IPS-NIHi7 (cell line): ENCODE data around the gene IMMP2L.
"Not testable (repeated sequence)": the region's sequence is repeated elsewhere in the genome, so short reads cannot be mapped to it uniquely, and the experiment has no call there.

Experiments used
- DNase-seq: peaks from one replicate; pipeline ENCODE4 v3.0.0; 2012; ENCODE audit warnings: mixed read lengths; ENCODE audit errors: extremely low spot score

IMMP2L gene

DNA sequence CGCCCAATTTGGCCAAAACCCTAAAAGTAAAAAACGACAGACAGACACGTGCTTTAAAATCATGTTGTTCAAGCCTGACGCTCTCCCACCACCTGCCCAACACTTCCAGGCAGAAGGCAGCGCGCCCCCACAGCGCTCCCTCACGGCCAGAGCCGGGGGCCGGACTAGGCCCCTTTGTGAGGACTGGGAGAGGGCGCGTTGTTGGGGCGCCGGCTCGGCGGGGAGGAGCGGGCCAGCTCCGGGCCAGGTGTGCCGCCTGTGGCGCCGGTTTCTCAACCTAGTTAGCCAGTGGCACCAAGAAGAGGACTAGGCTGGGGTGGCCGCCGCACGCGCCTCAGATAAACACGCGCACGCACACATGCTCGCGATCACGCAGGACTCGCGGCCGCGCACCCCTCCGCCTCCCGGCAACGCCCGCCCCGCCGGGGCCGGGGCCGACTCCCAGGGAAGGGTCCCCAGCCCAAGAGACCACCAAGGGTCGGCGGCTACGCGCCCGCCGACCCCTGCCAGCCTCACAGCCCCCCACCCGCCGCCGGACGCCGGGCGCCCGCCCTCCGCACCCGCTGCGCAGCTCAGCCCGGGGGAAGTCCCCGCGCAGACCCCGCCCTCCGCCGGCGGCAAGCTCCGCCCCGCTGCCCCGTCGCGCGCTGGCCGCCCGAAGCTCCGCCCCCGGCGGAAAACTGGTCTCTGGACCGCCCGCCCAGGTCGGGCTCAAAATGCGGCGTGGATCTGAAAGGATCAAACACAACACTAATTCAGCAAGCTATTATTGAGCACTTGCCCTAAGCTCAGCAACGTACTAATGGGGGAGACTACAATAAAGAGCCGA is at the start of gene IMMP2L:
Gene IMMP2L, minus strand, starts transcription at position 589 of the 829 bp plus-strand sequence.
- peak; percentile 97 for DNase-seq

DNA sequence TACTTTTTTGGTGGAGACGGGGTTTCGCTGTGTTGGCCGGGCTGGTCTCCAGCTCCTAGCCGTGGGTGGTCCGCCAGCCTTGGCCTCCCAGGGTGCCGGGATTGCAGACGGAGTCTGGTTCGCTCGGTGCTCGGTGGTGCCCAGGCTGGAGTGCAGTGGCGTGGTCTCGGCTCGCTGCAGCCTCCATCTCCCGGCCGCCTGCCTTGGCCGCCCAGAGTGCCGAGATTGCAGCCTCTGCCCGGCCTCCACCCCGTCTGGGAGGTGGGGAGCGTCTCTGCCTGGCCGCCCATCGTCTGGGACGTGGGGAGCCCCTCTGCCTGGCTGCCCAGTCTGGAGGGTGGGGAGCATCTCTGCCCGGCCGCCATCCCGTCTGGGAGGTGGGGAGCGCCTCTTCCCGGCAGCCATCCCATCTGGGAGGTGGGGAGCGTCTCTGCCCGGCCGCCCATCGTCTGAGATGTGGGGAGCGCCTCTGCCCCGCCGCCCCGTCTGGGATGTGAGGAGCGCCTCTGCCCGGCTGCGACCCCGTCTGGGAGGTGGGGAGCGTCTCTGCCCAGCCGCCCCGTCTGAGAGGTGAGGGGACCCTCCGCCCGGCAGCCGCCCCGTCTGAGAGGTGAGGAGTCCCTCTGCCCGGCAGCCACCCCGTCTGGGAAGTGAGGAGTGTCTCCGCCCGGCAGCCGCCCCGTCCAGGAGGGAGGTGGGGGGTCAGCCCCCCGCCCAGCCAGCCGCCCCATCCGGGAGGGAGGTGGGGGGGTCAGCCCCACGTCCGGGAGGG is 47.4 kb upstream of the IMMP2L start:
- DNase-seq, result not testable (repeated sequence)

DNA sequence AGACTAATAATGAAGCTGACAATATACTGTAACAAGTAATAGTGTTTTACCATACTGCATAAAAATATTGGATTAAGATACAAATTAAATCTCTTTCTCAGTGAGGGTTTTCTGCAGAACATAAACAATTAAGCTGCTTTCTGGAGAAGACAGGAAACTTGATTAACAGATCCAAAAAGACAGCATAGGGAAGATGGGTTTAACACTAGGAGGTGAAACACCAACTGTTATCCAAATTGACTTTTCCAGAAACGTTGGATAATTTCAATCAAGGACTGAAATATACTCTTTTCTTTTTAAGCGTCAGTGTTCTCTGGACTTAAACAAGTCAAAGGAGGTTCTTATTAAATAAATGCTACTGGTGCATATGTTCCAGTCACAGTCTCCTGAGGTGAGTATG is 45.3 kb upstream of the IMMP2L start:
- no peak for DNase-seq

DNA sequence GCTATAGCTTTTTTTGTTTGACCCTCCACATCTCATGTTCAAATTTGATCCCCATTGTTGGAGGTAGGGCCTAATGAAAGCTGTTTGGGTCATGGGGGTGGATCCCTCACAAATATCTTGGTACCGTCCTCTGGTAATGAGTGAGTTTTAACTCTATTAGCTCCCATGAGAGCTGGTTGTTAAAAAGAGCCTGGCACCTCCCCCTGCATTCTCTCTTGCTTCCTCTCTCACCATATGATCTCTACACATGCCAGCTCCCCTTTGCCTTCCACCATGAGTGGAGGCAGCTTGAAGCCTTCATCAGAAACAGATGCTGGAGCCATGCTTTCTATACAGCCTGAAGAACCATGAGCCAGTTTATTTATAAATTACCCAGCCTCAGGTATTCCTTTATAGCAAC is 43.0 kb upstream of the IMMP2L start:
- DNase-seq, result no peak

DNA sequence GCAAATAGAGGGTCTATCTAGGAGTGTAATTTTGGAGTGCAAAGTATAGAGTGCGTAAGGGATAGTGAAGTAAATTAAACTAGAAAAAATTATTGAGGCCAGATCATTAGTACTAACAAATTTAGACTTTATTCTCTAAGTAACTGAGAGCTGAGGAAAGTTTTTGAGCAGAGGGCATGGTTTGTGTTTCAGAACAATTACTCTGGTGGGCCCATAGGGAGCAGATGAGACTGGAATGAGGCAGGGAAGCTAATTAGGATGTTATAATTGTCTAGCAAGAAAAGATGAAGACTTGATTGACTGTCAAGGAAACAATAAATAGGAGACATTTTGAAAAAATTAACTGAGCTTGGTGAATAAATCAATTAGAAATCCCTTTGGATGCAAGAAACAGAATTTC is 37.8 kb upstream of the IMMP2L start:
- no peak for DNase-seq

DNA sequence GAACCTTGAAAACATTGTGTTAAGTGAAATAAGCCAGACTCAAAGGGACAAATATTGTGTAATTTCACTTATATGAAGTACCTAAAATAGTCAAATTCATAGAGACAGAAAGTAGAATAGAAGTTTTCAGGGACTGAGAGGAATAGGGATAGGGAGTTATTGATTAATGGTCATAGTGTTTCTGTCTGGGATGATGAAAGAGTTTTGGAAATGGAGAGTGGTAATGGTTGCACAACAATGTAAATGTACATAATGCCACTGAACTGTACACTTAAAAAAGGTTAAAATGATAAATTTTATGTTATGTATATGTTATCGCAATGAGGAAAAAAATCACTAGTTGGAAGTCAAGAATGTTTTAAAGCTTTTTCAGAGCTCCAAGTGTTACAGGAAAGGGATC is 33.5 kb upstream of the IMMP2L start:
- no peak for DNase-seq

DNA sequence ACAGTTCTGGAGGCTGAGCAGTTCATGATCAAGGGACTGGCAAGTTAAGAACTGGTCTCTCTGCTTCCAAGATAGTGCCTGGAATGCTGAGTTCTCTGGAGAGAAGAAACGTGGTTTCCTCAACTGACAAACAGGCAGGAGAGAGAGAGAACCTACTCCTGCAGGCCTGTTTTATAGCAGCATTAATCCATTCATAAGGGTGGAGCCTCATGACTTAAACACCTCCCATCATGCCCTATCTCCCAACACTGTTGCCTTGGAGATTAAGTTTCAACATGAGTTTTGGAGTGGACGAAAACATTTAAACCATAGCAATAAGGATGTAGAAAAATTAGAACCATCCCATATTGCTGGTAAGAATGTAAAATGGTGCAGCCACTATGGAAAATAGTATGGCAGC is 32.3 kb upstream of the IMMP2L start:
- DNase-seq, result no peak

DNA sequence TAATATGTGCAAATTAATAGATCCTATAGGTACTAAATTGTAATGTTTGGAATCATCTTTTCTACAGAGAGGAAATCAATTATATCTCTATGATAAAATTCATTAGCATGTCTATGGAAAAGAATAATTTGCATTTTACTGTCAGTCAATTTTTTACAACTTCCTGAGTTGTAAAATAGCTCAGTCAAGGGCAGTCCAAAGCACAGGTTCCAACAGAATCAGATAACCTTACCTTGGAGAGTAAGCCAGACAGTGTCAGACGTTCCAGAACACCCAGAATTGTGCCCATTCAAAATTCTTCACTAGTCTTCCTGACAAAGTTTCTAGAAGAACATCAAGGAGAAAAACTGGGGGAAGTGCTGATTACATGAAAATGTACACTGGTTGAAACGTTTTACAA is 31.1 kb upstream of the IMMP2L start:
- DNase-seq, result no peak

DNA sequence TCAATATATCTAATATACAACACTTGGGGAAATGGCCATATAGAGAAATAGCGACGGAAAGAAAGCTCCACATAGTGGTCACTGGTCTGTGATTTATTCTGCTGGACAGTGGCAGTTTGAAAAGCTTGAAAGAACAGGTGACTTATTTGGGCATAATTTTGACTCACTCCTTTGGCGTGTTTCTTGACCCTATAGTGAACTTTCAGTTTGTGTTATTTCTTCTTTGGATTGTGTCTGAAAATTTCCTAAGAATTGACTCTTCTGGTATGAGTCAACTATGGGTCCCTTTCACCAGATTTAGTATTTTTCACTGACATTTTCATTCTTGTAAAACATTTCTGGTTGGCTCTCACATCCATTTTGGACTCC is 25.8 kb upstream of the IMMP2L start:
- no peak for DNase-seq

DNA sequence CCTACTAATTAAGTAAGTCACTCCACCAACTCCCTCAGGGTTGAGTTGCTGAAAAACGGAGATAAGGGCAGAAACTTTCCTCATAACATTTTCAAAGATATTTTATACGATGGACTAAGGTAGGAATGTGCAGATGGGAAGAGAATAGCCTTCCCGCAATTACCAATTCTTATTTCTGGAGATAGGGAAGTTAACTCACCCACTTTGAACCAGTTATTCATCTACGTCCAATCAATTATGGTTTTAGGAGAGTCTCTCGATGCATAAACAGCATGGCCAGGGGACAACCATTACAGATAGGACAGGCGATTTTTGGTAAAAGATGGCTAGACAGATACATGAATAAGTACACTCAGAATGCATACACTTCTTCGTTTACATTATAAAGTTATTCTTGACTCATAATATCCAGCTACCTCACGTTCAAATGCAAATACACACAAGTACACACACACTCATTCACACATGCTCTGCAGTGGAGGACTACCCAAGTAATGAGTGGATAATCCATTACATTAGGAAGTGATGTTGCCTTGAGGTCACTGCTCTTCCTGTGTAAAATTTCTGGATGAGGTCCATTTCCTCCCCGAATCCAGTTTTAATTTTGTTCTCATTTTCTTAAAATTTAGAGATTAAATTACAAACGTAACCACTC is 25.2 kb upstream of the IMMP2L start:
- DNase-seq, result no peak

DNA sequence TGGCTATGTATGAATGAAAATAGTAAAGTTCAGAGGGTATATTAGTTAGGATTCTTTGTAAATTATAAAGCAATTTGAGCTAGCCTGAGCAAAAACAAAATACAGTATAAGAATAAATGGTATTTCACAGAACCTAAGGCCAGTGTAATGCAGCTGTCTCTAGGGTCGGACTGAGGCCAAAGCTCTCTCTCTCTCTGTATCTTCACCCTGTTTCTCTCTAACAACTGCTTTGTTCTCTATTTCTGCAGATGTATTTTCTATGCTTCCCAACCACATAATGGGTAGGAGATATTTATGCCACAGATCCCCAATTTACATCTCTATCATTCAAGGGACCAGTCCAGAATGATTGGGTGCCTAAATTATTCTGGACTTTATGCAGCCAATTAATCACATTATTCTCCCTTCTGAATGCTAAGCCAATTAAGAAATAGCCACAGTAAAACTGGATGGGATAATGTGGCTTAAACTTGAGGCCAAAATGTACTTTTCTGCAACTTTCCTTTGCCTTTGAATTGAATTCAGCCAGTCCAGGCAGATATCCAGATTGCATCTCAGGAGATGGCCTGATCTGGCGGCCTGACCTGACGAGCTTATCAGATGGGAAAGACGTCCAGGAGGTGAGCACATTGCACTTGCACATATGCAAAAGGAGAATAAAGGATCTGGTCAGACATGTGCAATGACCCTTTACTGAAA is 24.6 kb upstream of the IMMP2L start:
- DNase-seq, result no peak

DNA sequence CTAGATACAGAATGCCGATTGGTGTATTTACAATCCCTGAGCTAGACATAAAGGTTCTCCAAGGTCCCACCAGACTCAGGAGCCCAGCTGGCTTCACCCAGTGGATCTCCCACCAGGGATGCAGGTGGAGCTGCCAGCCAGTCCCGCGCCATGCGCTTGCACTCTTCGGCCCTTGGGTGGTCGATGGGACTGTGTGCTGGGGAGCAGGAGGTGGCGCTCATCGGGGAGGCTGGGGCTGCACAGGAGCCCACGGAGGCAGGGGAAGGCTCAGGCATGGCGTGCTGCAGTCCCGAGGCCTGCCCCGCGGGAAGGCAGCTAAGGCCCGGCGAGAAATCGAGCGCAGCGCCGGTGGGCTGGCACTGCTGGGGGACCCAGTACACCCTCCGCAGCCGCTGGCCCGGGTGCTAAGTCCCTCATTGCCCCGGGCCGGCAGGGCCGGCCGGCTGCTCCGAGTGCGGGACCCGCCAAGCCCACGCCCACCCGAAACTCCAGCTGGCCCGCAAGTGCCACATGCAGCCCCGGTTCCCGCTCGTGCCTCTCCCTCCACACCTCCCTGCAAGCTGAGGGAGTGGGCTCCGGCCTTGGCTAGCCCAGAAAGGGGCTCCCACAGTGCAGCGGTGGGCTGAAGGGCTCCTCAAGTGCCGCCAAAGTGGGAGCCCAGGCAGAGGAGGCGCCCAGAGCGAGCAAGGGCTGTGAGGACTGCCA is 19.6 kb upstream of the IMMP2L start:
- DNase-seq, result not testable (repeated sequence)

DNA sequence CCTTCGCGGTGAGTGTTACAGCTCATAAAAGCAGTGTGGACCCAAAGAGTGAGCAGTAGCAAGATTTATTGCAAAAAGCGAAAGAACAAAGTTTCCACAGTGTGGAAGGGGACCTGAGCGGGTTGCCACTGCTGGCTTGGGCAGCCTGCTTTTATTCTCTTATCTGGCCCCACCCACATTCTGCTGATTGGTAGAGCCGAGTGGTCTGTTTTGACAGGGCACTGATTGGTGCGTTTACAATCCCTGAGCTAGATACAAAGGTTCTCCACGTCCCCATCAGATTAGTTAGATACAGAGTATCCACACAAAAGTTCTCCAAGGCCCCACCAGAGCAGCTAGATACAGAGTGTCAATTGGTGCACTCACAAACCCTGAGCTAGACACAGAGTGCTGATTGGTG is 18.9 kb upstream of the IMMP2L start:
- DNase-seq, result not testable (repeated sequence)

DNA sequence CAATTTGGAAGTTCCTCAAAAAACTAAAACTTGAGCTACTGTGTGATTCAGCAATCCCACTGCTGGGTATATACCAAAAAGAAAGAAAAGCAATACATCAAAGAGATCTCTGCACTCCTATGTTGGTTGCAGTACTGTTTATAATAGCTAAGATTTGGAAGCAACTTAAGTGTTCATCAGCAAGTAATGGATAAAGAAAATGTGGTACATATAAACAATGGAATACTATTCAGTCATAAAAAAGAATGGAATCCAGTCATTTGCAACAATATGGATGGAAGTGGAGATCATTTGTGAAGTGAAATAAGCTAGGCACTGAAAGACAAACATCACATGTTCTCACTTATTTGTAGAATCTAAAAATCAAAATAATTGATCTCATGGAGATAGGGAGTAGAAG is 16.5 kb upstream of the IMMP2L start:
- DNase-seq, result no peak

DNA sequence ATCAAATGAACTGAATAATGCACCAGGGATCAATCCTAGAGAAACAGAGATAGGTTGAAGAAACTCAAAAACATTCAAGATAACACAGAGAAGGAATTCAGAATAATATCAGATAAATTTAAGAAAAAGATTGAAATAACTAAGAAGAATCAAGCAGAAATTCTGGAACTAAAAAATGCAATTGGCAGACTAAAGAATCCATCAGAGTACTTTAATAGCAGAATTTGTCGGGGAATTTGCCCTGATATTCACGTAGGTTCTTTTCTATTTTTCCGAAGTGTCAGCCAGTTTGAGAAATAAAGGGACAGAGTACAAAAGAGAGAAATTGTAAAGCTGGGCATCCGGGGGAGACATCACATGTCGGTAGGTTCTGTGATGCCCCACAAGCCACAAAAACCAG is 9.4 kb upstream of the IMMP2L start:
- DNase-seq, result no peak

DNA sequence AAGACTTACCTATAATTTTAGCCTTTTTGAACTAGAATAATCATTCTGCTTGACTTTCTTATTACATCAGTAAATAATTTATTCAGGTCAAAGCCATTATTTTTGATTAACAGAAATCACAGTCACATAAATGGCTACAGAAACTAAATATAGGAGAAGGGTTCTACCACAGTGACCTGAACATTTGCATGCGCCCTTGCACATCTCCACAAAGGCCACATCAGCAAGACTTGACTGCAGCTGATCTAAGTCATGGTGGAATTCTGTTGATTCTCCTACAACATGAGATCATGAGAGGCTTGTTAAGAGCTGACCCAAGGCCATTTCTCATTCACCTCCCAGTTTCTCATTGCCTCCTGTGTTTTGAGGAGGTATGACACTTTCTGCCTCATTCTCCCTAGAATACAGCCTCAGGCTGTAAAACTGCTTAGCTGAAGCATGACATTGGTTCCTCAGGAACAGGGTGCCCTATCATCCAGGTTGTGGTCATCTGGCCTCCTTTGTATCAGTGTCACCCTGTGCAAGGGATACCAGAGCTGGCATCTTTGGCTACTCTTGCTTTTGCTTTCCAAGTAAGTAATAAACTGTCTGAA is 6.7 kb upstream of the IMMP2L start:
- DNase-seq, result no peak

DNA sequence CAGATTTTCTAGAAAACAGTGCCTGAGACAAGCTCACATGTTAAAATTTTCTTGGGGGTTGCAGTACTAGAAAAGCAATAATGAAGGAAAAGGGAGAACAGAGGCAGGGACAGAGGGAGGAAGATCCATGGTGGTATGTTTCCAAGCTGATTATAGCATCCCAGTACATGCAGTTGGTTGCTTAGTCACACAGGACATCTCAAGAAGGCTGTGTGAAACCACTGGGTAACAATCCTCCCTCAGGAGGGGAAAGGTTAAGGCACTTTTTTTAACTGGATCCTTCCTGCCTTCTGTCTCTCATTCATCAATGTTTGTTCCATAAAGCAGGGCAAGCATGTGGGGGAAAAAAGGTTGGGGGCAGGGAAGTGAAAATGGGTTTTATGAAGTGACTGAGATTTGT is 6.1 kb upstream of the IMMP2L start:
- no peak for DNase-seq

DNA sequence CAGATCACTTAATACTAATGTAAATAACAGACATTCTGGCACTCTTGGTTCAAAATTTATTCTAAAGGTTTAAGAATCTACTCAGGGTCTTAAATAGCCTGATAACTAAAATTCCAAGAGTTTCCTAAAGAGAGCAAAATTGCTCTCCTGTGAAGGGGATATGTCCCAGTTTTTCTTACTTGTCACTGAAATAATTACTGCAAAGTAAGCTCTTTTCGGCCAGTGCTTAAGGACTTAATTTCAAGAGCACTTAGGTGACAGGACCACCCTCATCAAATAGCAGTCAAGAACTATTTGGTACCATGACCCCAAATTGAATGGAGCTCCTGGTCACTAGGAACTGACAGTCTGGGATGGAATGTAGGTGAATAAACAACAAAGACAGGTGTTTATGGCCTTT is 1.8 kb upstream of the IMMP2L start:
- no peak for DNase-seq

DNA sequence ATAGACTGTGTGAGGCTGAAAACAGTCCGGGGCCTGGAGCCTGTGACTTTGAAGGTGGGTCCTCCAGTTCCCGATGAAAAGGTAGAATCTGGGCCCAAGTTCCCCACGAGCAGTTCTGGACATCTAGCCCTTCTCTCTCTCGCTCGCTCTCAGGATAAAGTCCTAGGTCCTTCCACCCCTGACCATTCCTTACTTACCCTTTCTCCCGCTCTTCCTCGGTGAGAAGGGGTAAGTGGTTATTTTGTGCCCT is 713 bp downstream of the IMMP2L start:
- no peak for DNase-seq

DNA sequence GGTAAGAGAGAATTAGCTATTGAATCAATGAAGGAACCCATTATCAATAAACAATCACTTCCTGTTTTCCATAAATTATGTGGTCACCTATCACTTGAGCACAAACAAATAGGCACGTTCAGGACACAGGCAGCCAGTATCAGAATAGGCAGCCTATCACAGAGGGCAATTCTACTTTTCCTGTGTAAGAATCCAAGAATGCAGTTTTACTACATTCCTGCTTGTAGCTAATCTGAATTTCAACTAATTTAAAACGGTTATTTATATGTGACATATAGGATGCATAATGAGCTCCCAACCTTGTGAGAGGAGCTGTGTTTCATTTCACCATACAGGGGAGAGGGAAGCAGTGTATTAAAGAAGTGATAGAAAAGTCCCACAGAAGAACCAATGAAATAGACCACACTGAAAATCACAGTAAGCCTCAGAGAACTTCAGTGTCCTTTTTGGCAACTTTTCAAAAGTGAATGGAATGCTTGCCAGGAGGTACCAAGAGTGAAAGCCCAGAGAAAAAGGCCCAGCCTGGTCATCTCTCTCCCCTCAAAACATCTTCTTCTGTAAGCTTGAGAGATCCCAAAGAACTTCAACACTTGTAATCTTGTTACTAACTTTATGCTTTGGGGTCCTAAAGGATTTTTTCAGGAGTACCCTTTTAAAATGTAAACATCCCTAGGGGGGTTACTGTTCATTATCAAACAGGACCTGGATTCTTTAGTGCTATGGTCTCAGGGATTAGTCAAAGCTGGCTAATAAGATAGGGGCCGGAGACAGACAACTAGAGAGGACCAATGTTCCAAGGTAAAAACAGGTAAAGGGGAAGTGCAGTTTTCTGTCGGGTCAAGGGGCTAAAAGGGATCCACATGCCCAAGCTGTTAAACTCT is 1.3 kb downstream of the IMMP2L start:
- DNase-seq, result no peak
